Astrocyte of the hippocampus (primary cell): ENCODE measurements around the gene HEPHL1.
A peak's percentile ranks its signal among the peaks of the same experiment; 100 is the strongest.
"Not testable (repeated sequence)": the region's sequence is repeated elsewhere in the genome, so short reads cannot be mapped to it uniquely, and the experiment has no call there.

Experiments
- DNase-seq: peaks from one replicate; pipeline ENCODE4 v3.0.0; 2011; ENCODE audit warnings: low read depth, low spot score

Gene HEPHL1

GRCh38 chr11:94084164-94084563 lies 63.0 kb downstream of the HEPHL1 start:
- no peak for DNase-seq

- no peak for DNase-seq
Observed at GRCh38 chr11:94088906-94089305, 67.8 kb downstream of the HEPHL1 start.

- DNase-seq, result no peak
Observed at GRCh38 chr11:94089341-94089740, 68.2 kb downstream of the HEPHL1 start.

- no peak for DNase-seq
Observed at GRCh38 chr11:94090401-94090800, 69.2 kb downstream of the HEPHL1 start.

- no peak for DNase-seq
Observed at GRCh38 chr11:94091091-94091490, 69.9 kb downstream of the HEPHL1 start.

- no peak for DNase-seq
Observed at GRCh38 chr11:94100253-94100652, 79.1 kb downstream of the HEPHL1 start.

GRCh38 chr11:94103471-94103870 lies 82.3 kb downstream of the HEPHL1 start:
- DNase-seq, result no peak

GRCh38 chr11:94104734-94105133 lies 83.6 kb downstream of the HEPHL1 start:
- DNase-seq, result no peak

- DNase-seq, result no peak
Observed at GRCh38 chr11:94106716-94107115, 85.6 kb downstream of the HEPHL1 start.

- no peak for DNase-seq
Observed at GRCh38 chr11:94107363-94107762, 86.2 kb downstream of the HEPHL1 start.

- peak; percentile 11 for DNase-seq
Observed at GRCh38 chr11:94111241-94111640, 90.1 kb downstream of the HEPHL1 start.

GRCh38 chr11:94111660-94112059 lies 90.5 kb downstream of the HEPHL1 start:
- DNase-seq, result peak; percentile 8

- no peak for DNase-seq
Observed at GRCh38 chr11:94112206-94112953, 91.2 kb downstream of the HEPHL1 start.

GRCh38 chr11:94117197-94117574 lies 96.0 kb downstream of the HEPHL1 start:
- no peak for DNase-seq

- DNase-seq, result no peak
Observed at GRCh38 chr11:94117871-94118270, 96.7 kb downstream of the HEPHL1 start.

GRCh38 chr11:94119676-94120075 lies 98.5 kb downstream of the HEPHL1 start:
- DNase-seq, result not testable (repeated sequence)

- not testable (repeated sequence) for DNase-seq
Observed at GRCh38 chr11:94120516-94120915, 99.4 kb downstream of the HEPHL1 start.

- peak; percentile 66 for DNase-seq
Observed at GRCh38 chr11:94120946-94121345, 99.8 kb downstream of the HEPHL1 start.

- no peak for DNase-seq
Observed at GRCh38 chr11:94125407-94126115, 104.4 kb downstream of the HEPHL1 start.

- DNase-seq, result no peak
Observed at GRCh38 chr11:94127638-94128037, 106.5 kb downstream of the HEPHL1 start.

GRCh38 chr11:94128291-94128745 lies 107.2 kb downstream of the HEPHL1 start:
- DNase-seq, result no peak

GRCh38 chr11:94128746-94129511 lies 107.8 kb downstream of the HEPHL1 start, which contains the start of gene PANX1:
PANX1 (plus strand) TSS chr11:94128841; CDS start chr11:94129313, 472 bp downstream.
- peak; percentile 95 for DNase-seq
